Measurements from ENCODE around the gene TLCD3B. TPM values are rescaled to one million over a fixed set of nuclear protein-coding genes. Genes with fewer than 3 reads are reported as not detected.

TLCD3B gene
- total RNA-seq, result under 1 TPM in 1 of 3 donors, not detected in 2; 0.29 TPM

GRCh38 chr16:30030841-30031413, at the start of gene TLCD3B:
Gene TLCD3B (minus strand): TSS chr16:30031271. CDS start chr16:30030527, 744 bp downstream.
- peaks cover 14 to 63% of the 10 kb centered on the region in 2 donors for H3K27me3 ChIP-seq
- H3K4me1 ChIP-seq, result no peaks in the 10 kb centered on the region
- peak within 1 kb of the TSS in 2 of 3 donors; percentile 26 to 52 for H3K4me3 ChIP-seq
- no peak for DNase-seq (ENCODE audit: low spot score in 2 of 2)
- H3K9me3 ChIP-seq, result no peaks in the 10 kb centered on the region
- no peak for TF ChIP-seq POLR2A (IDR thresholded peaks at IDR 0.05)
- TF ChIP-seq POLR2AphosphoS5 (IDR thresholded peaks at IDR 0.05), result no peak
- no peak for TF ChIP-seq CTCF (IDR thresholded peaks at IDR 0.05)
- intact Hi-C loops (cut with DNase I; ENCODE audit: low total_unique reads), result no loop called here
- H3K27ac ChIP-seq, result no peak within 1 kb of the TSS
- no peaks in the 10 kb centered on the region for H3K36me3 ChIP-seq

- TF ChIP-seq CTCF (IDR thresholded peaks at IDR 0.05), result no peak
- no peak for TF ChIP-seq POLR2A (IDR thresholded peaks at IDR 0.05)
- no peak for TF ChIP-seq POLR2AphosphoS5 (IDR thresholded peaks at IDR 0.05)
- Histone ChIP-seq H3K4me1 (peaks cover 0 to 17% of the 10 kb centered on the region in 2 donors), H3K27me3 (no peaks in the 10 kb centered on the region), H3K9me3 (no peaks in the 10 kb centered on the region), H3K36me3 (peaks cover 18% of the 10 kb centered on the region), H3K4me3 (no peak overlapping the region), H3K27ac (no peak overlapping the region)
- intact Hi-C loops (cut with DNase I; ENCODE audit: low total_unique reads), result no loop called here
- DNase-seq (ENCODE audit: low spot score in 2 of 2), result no peak
Observed at GRCh38 chr16:30079480-30079879, 48.4 kb upstream of the TLCD3B start.

GRCh38 chr16:30078744-30079143, 47.7 kb upstream of the TLCD3B start:
- no peak for TF ChIP-seq POLR2A (IDR thresholded peaks at IDR 0.05)
- TF ChIP-seq POLR2AphosphoS5 (IDR thresholded peaks at IDR 0.05), result no peak
- TF ChIP-seq CTCF (IDR thresholded peaks at IDR 0.05), result no peak
- H3K9me3 ChIP-seq, result no peaks in the 10 kb centered on the region
- intact Hi-C loops (cut with DNase I; ENCODE audit: low total_unique reads), result no loop called here
- no peak for DNase-seq (ENCODE audit: low spot score in 2 of 2)
- peaks cover 18% of the 10 kb centered on the region for H3K36me3 ChIP-seq
- no peak overlapping the region for H3K27ac ChIP-seq
- H3K27me3 ChIP-seq, result no peaks in the 10 kb centered on the region
- H3K4me1 ChIP-seq, result peaks cover 0 to 17% of the 10 kb centered on the region in 2 donors
- no peak overlapping the region for H3K4me3 ChIP-seq

GRCh38 chr16:30077656-30078055, 46.6 kb upstream of the TLCD3B start:
- H3K36me3 ChIP-seq, result peaks cover 8% of the 10 kb centered on the region
- H3K9me3 ChIP-seq, result no peaks in the 10 kb centered on the region
- H3K27ac ChIP-seq, result peak overlapping the region; percentile 4 to 21
- peak overlapping the region in 1 of 3 donors; percentile 76 for H3K4me3 ChIP-seq
- no peak for DNase-seq (ENCODE audit: low spot score in 2 of 2)
- H3K4me1 ChIP-seq, result peaks cover 0 to 17% of the 10 kb centered on the region in 2 donors
- no peaks in the 10 kb centered on the region for H3K27me3 ChIP-seq
- intact Hi-C loops (cut with DNase I; ENCODE audit: low total_unique reads), result no loop called here
- no peak for TF ChIP-seq POLR2AphosphoS5 (IDR thresholded peaks at IDR 0.05)
- no peak for TF ChIP-seq POLR2A (IDR thresholded peaks at IDR 0.05)
- TF ChIP-seq CTCF (IDR thresholded peaks at IDR 0.05), result no peak

- Histone ChIP-seq H3K4me3 (peak overlapping the region; percentile 76 to 96 (median 87)), H3K4me1 (peaks cover 0 to 17% of the 10 kb centered on the region in 2 donors), H3K27ac (peak overlapping the region; percentile 94 to 95), H3K9me3 (no peaks in the 10 kb centered on the region), H3K36me3 (peaks cover 7% of the 10 kb centered on the region), H3K27me3 (no peaks in the 10 kb centered on the region)
- TF ChIP-seq POLR2A (IDR thresholded peaks at IDR 0.05) (no peak), POLR2AphosphoS5 (IDR thresholded peaks at IDR 0.05) (no peak), CTCF (IDR thresholded peaks at IDR 0.05) (no peak)
- DNase-seq (ENCODE audit: low spot score in 2 of 2), result no peak
- intact Hi-C loops (cut with DNase I; ENCODE audit: low total_unique reads), result no loop called here
Observed at GRCh38 chr16:30076276-30076791, 45.3 kb upstream of the TLCD3B start.
